HUES64 (cell line): ENCODE data around the gene TLCD2.
"Not testable (repeated sequence)": the region's sequence is repeated elsewhere in the genome, so short reads cannot be mapped to it uniquely, and the experiment has no call there.

Source experiments
- H3K27ac ChIP-seq: 2 replicates; pipeline ENCODE4 v1.7.0; 2013; ENCODE audit warnings: low read depth, low read length, inconsistent platforms
- H3K27me3 ChIP-seq: 2 replicates; pipeline ENCODE4 v1.6.1; 2013; ENCODE audit warnings: mild to moderate bottlenecking, low read length; ENCODE audit not compliant: insufficient read depth
- H3K36me3 ChIP-seq: 2 replicates; pipeline ENCODE4 v1.6.1; 2013; ENCODE audit warnings: mild to moderate bottlenecking, low read length; ENCODE audit not compliant: insufficient read depth
- H3K4me1 ChIP-seq: 2 replicates; pipeline ENCODE4 v1.6.1; 2013; ENCODE audit warnings: mild to moderate bottlenecking, low read length, moderate library complexity; ENCODE audit not compliant: insufficient read depth
- H3K4me3 ChIP-seq: 2 replicates; pipeline ENCODE4 v1.5.1; 2013; ENCODE audit warnings: mild to moderate bottlenecking, low read length, moderate library complexity
- H3K9ac ChIP-seq: 2 replicates; pipeline ENCODE4 v1.6.1; 2013; ENCODE audit warnings: mild to moderate bottlenecking, low read depth, low read length
- H3K9me3 ChIP-seq: 2 replicates; pipeline ENCODE4 v1.6.1; 2013; ENCODE audit warnings: low read depth, low read length; ENCODE audit not compliant: insufficient read depth
- WGBS: fragments of 150-250, 120-280 bp; methylation state at CpG from one replicate; pipeline ENCODE4 v1.1.7; 2013; ENCODE audit warnings: missing lambda C conversion rate; 5-methylcytosine and 5-hydroxymethylcytosine counted together

TLCD2 gene

GRCh38 chr17:1724351-1724868 lies 14.2 kb upstream of the TLCD2 start, which contains the start of gene WDR81:
Gene WDR81 (plus strand): TSS chr17:1724704. CDS start chr17:1724960, 256 bp downstream.
- no peaks in the 10 kb centered on the region for H3K4me1 ChIP-seq
- H3K27me3 ChIP-seq, result no peaks in the 10 kb centered on the region
- no peaks in the 10 kb centered on the region for H3K36me3 ChIP-seq
- peak within 1 kb of the TSS; percentile 65 for H3K4me3 ChIP-seq
- WGBS, result 1% methylated on average over 57 of the region's 57 CpGs
- no peaks in the 10 kb centered on the region for H3K9me3 ChIP-seq
- peak within 1 kb of the TSS; percentile 74 for H3K9ac ChIP-seq
- peak within 1 kb of the TSS; percentile 65 for H3K27ac ChIP-seq

- WGBS, result 97% methylated on average over 8 of the region's 8 CpGs
- not testable (repeated sequence) for H3K9ac ChIP-seq, H3K36me3 ChIP-seq, H3K4me3 ChIP-seq, H3K4me1 ChIP-seq, H3K27me3 ChIP-seq, H3K27ac ChIP-seq, H3K9me3 ChIP-seq
Measured at GRCh38 chr17:1722022-1722421, 11.8 kb upstream of the TLCD2 start.

GRCh38 chr17:1720856-1721386 lies 10.7 kb upstream of the TLCD2 start:
- H3K9me3 ChIP-seq, result no peaks in the 10 kb centered on the region
- H3K27me3 ChIP-seq, result no peaks in the 10 kb centered on the region
- H3K36me3 ChIP-seq, result no peaks in the 10 kb centered on the region
- 58% methylated on average over 11 of the region's 11 CpGs for WGBS
- no peak overlapping the region for H3K9ac ChIP-seq
- no peak overlapping the region for H3K27ac ChIP-seq
- no peak overlapping the region for H3K4me3 ChIP-seq
- H3K4me1 ChIP-seq, result peaks cover 4% of the 10 kb centered on the region; the same call in 1 of the 2 replicates

GRCh38 chr17:1718362-1719165 lies 8.4 kb upstream of the TLCD2 start:
- 89% methylated on average over 19 of the region's 19 CpGs for WGBS
- Histone ChIP-seq H3K9me3 (no peaks in the 10 kb centered on the region), H3K36me3 (peaks cover under 1% of the 10 kb centered on the region; the same call in 1 of the 2 replicates), H3K4me3 (no peak overlapping the region), H3K4me1 (peaks cover 13% of the 10 kb centered on the region; the same call in 1 of the 2 replicates), H3K27ac (peak overlapping the region; percentile 37; the same call in 1 of the 2 replicates), H3K27me3 (no peaks in the 10 kb centered on the region), H3K9ac (no peak overlapping the region)

GRCh38 chr17:1716912-1717695 lies 6.9 kb upstream of the TLCD2 start:
- H3K36me3 ChIP-seq, result peaks cover 15% of the 10 kb centered on the region; the same call in 1 of the 2 replicates
- peak overlapping the region; percentile 99 for H3K27ac ChIP-seq
- H3K27me3 ChIP-seq, result no peaks in the 10 kb centered on the region
- H3K9me3 ChIP-seq, result no peaks in the 10 kb centered on the region
- under 1% methylated on average over 13 of the region's 13 CpGs for whole genome bisulfite sequencing
- H3K9ac ChIP-seq, result peak overlapping the region; percentile 94
- H3K4me3 ChIP-seq, result peak overlapping the region; percentile 74
- peaks cover 19% of the 10 kb centered on the region; the same call in 1 of the 2 replicates for H3K4me1 ChIP-seq

- peaks cover 21% of the 10 kb centered on the region; the same call in 1 of the 2 replicates for H3K4me1 ChIP-seq
- peaks cover under 1% of the 10 kb centered on the region; the same call in 1 of the 2 replicates for H3K27me3 ChIP-seq
- peak overlapping the region; percentile 94 for H3K9ac ChIP-seq
- H3K4me3 ChIP-seq, result peak overlapping the region; percentile 75
- H3K9me3 ChIP-seq, result no peaks in the 10 kb centered on the region
- H3K36me3 ChIP-seq, result peaks cover 21% of the 10 kb centered on the region; the same call in 1 of the 2 replicates
- peak overlapping the region; percentile 99 for H3K27ac ChIP-seq
- WGBS, result under 1% methylated on average over 66 of the region's 70 CpGs
Measured at GRCh38 chr17:1716076-1716911, 6.1 kb upstream of the TLCD2 start.

- H3K36me3 ChIP-seq, result peaks cover 21% of the 10 kb centered on the region; the same call in 1 of the 2 replicates
- peak overlapping the region; percentile 75 for H3K4me3 ChIP-seq
- no peak overlapping the region for H3K9ac ChIP-seq
- H3K27me3 ChIP-seq, result peaks cover 6% of the 10 kb centered on the region; the same call in 1 of the 2 replicates
- peak overlapping the region; percentile 84; the same call in 1 of the 2 replicates for H3K27ac ChIP-seq
- WGBS, result 0% methylated on average over 20 of the region's 23 CpGs
- H3K9me3 ChIP-seq, result no peaks in the 10 kb centered on the region
- peaks cover 26% of the 10 kb centered on the region; the same call in 1 of the 2 replicates for H3K4me1 ChIP-seq
Measured at GRCh38 chr17:1715803-1716075, 5.6 kb upstream of the TLCD2 start.

- Histone ChIP-seq H3K4me3 (peak overlapping the region; percentile 75), H3K36me3 (peaks cover 21% of the 10 kb centered on the region; the same call in 1 of the 2 replicates), H3K9me3 (no peaks in the 10 kb centered on the region), H3K27me3 (peaks cover 9% of the 10 kb centered on the region), H3K9ac (no peak overlapping the region), H3K4me1 (peaks cover 27% of the 10 kb centered on the region; the same call in 1 of the 2 replicates), H3K27ac (peak overlapping the region; percentile 84; the same call in 1 of the 2 replicates)
- WGBS, result 1% methylated on average over 30 of the region's 32 CpGs
Measured at GRCh38 chr17:1714980-1715802, 5.0 kb upstream of the TLCD2 start.

- H3K27ac ChIP-seq, result peak overlapping the region; percentile 84
- H3K9ac ChIP-seq, result peak overlapping the region; percentile 70
Measured at GRCh38 chr17:1714427-1714979, 4.3 kb upstream of the TLCD2 start.

More at GRCh38 chr17:1714427-1714979, 4.3 kb upstream of the TLCD2 start:
- Histone ChIP-seq H3K9me3 (no peaks in the 10 kb centered on the region), H3K4me1 (peaks cover 27% of the 10 kb centered on the region; the same call in 1 of the 2 replicates), H3K36me3 (peaks cover 21% of the 10 kb centered on the region; the same call in 1 of the 2 replicates), H3K4me3 (peak overlapping the region; percentile 75), H3K27me3 (peaks cover 13% of the 10 kb centered on the region)
- WGBS, result 3% methylated on average over 19 of the region's 19 CpGs
